Hepatocyte (in vitro differentiated cells): Measurements from ENCODE around the gene FCRL1.

Experiments
- EZH2 ChIP-seq: fragments of 200-600 bp; sonication (generic); IDR thresholded peaks from 2 replicates; pipeline ENCODE4 v1.6.1; 2016; ENCODE audit warnings: antibody characterized with exemption, mild to moderate bottlenecking, borderline replicate concordance
- EZH2phosphoT487 ChIP-seq: fragments of 200-600 bp; sonication (generic); IDR thresholded peaks from one replicate; pipeline ENCODE4 v1.6.1; 2018; ENCODE audit warnings: antibody characterized with exemption, mild to moderate bottlenecking, low read depth, moderate library complexity; ENCODE audit not compliant: unreplicated experiment, severe bottlenecking
- TF ChIP-seq, protein P1 (sequence below): fragments of 200-600 bp; sonication (generic); IDR thresholded peaks from 2 replicates; pipeline ENCODE4 v1.5.1; 2016; ENCODE audit warnings: antibody characterized with exemption, mild to moderate bottlenecking; ENCODE audit not compliant: poor library complexity

DNA sequence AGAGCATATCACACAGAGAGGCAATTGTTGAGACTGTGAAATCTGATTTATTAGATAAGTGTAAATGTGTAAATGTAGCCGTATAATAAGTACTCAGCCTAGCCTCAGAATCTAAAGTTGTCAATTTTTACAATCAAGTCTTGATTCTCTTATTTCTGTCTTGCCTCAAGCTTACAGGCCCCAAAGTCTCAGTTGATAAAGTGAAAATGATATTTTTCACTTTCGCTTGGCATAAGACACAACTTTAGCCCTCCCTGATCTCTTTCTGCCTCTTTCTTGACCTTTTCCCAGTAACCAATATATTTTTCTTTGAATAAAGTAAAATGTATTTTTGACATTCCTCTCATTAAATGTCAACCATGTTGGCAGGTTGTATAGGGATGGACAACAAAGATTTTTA is 11.0 kb upstream of the FCRL1 start:
- TF ChIP-seq, protein P1, sequence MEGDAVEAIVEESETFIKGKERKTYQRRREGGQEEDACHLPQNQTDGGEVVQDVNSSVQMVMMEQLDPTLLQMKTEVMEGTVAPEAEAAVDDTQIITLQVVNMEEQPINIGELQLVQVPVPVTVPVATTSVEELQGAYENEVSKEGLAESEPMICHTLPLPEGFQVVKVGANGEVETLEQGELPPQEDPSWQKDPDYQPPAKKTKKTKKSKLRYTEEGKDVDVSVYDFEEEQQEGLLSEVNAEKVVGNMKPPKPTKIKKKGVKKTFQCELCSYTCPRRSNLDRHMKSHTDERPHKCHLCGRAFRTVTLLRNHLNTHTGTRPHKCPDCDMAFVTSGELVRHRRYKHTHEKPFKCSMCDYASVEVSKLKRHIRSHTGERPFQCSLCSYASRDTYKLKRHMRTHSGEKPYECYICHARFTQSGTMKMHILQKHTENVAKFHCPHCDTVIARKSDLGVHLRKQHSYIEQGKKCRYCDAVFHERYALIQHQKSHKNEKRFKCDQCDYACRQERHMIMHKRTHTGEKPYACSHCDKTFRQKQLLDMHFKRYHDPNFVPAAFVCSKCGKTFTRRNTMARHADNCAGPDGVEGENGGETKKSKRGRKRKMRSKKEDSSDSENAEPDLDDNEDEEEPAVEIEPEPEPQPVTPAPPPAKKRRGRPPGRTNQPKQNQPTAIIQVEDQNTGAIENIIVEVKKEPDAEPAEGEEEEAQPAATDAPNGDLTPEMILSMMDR = no peak
- TF ChIP-seq EZH2phosphoT487 (no peak), EZH2 (no peak)
